Retinal pigment epithelial cell (primary cell): ENCODE data around the gene MOXD1.
"Not testable (repeated sequence)": the region's sequence is repeated elsewhere in the genome, so short reads cannot be mapped to it uniquely, and the experiment has no call there.

ENCODE experiments used
- DNase-seq: peaks from one replicate; pipeline ENCODE4 v3.0.0-alpha.2; 2010; ENCODE audit warnings: low read depth
- H3K4me3 ChIP-seq: 2 replicates; pipeline ENCODE4 v1.5.1; 2011; ENCODE audit warnings: mild to moderate bottlenecking, low read length, control low read depth, moderate library complexity
- CTCF ChIP-seq: conservative IDR thresholded peaks from 2 replicates; pipeline ENCODE4 v1.5.1; 2011; ENCODE audit warnings: low read depth, low read length, control low read depth, inconsistent platforms

The MOXD1 gene

DNA sequence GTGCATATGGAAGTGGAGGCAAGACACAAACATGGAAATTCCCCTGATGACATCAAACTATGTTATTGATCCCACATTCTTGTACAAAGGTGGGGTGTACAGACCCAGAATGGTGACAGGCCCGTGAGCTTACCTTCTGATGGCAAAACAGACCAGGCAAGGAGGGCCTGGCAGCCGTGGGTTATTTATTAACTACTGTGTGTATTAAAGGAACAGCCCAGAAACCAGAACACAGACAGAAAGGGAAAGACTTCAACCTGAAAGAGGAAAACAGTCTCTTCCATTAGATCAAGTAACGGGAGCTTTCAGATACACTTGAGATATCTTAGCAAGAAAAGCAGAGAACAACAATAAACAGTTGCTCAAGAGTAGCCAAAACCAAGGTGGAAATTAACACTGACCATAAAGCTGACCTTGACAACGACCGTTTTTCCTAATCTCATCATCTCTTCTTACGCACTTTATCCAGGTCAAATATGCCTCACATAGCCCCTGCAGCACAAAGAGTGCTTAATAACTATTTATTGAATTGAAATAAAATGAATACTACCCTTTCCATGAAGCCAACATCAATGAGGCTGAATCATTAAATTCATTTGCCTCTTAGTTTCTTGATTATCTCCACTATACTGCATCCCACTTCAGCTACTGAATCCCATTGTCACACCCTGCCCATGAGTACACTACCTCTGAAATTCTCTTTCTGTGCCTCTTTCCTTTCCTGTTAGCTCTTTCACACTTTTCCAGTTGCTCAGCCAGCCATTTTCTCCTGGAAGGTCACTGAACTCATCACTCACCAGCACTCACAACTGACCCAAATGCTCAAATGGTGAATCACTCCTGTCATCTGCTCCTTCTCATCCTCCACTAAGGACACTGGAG is 67.4 kb downstream of the MOXD1 start:
- no peak overlapping the region for H3K4me3 ChIP-seq
- peak; percentile 61 for DNase-seq
- no peak for TF ChIP-seq CTCF

DNA sequence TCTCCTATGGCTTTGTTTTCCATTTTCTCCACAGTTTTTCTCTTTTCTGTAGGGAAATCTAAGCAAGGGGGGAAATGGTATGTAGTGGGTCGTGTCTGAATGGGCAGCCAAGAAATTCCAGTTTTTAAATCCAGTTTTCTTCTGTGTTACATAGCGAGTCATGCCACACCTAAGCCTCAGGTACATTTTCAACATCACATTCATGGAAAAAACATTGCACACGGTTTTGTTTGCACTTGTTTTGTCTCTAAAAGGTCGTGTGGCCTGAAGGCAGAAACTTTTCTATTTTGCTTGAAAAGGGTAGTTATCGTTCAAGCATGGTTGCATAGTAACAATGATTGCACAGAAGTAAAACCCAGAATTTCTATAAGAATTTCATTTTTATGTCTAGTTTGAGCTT is 70.5 kb downstream of the MOXD1 start:
- no peak for TF ChIP-seq CTCF
- H3K4me3 ChIP-seq, result no peak overlapping the region
- no peak for DNase-seq

DNA sequence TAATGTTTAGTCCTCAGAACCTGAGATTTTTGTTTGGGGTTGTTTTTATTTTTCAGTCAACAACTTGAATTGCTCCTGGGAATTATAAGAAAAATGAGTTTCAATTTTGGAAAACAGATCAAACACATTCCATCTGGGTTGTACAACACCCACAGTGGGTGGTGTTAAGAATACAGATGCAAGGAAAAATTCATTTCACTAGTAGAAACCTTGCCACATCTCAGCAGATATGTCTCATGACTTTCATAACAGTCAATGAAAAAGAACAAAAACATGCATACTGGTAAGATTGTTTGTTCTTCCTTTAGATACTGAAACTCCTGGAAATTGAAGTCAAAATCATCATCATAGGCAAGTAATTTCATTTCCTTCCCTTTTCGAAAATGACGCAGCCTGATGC is 78.9 kb downstream of the MOXD1 start:
- DNase-seq, result no peak
- no peak for TF ChIP-seq CTCF
- H3K4me3 ChIP-seq, result no peak overlapping the region

DNA sequence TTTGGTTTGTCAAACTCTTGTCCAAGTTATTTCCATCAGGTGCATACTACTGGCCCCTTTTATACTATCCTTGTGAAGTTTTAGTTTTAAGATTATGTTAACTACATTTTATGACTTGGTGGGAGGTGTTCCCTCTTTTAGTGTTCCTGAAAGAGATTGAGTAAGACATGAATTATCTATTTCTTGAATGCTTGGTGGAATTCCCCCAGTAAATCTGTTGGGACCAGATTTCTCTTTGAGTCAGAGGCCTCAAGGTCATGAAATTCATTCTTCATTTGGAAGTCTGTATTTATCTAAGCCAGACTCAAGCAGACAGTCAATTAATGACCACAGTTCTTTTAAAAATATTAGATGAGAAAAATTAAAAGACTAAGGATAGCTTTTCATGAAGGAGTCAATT is 81.3 kb downstream of the MOXD1 start:
- DNase-seq, result no peak
- no peak for TF ChIP-seq CTCF
- no peak overlapping the region for H3K4me3 ChIP-seq

DNA sequence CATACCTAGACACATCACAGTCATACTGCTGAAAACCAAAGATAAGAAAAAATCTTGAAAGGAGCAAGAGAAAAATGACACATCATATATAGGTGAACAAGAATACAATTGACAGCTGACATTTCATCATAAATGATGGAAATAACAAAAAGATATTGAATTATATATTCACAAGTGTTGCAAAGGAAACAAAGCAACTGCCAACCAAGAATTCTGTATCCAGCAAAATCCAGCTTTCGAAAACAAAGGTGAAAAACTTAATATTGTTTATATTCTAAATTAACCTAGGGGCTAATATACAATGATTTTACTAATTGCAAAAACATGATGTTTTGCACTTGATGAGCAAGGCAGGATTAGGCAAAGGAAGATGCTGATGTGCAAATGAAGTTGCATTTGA is 84.3 kb downstream of the MOXD1 start:
- no peak overlapping the region for H3K4me3 ChIP-seq
- no peak for DNase-seq
- TF ChIP-seq CTCF, result no peak

- H3K4me3 ChIP-seq, result no peak overlapping the region
- no peak for DNase-seq
- no peak for TF ChIP-seq CTCF
Observed at GRCh38 chr6:132314432-132314831, 86.8 kb downstream of the MOXD1 start.

DNA sequence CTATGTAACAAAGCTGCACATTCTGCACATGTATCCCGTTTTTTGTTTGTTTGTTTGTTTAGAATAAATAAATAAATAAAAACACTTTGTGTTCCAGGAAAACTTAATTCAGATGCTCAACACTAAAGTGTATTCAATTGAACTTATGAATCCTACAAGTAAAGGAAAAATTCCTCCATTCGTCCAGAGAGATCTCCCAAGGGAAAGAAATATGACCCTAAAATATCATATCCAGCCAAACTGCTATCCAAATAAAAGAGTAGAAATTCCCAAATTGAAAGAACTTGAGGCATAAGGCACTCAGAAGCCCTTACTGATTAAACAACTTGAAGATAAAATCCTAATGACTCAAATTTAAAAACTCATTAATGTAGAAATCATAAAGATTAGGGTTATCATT is 90.4 kb downstream of the MOXD1 start:
- DNase-seq, result no peak
- no peak overlapping the region for H3K4me3 ChIP-seq
- no peak for TF ChIP-seq CTCF

- not testable (repeated sequence) for H3K4me3 ChIP-seq, DNase-seq
Observed at GRCh38 chr6:132310151-132310550, 91.1 kb downstream of the MOXD1 start.
